DMS 273 (cell line): ENCODE measurements around the gene MAST4.
A peak's percentile ranks its signal among the peaks of the same experiment; 100 is the strongest.

Experiments
- DNase-seq: peaks from one replicate; lab custom pipeline; 2025; ENCODE audit not compliant: unreplicated experiment; lab: John Stamatoyannopoulos, UW

MAST4 gene

DNA sequence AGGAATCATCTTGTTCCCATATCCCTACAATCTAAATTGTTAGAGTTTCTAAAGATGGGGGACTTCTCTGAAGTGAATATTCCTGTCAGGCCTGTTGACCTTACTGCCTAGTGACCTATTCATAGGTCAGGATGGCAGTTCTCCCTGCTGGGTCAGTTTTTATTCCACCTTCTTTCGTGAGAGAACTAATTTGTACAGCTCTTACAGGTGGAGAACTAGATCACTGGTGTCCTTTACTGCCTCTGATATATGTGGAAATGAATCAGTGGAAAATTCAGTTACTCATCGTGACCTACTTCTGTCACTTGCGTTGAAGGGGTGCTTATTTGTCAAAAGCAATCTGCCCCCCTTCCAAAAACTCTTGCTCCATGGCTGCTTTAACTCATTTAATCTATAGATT is 435.5 kb downstream of the MAST4 start:
- no peak for DNase-seq

DNA sequence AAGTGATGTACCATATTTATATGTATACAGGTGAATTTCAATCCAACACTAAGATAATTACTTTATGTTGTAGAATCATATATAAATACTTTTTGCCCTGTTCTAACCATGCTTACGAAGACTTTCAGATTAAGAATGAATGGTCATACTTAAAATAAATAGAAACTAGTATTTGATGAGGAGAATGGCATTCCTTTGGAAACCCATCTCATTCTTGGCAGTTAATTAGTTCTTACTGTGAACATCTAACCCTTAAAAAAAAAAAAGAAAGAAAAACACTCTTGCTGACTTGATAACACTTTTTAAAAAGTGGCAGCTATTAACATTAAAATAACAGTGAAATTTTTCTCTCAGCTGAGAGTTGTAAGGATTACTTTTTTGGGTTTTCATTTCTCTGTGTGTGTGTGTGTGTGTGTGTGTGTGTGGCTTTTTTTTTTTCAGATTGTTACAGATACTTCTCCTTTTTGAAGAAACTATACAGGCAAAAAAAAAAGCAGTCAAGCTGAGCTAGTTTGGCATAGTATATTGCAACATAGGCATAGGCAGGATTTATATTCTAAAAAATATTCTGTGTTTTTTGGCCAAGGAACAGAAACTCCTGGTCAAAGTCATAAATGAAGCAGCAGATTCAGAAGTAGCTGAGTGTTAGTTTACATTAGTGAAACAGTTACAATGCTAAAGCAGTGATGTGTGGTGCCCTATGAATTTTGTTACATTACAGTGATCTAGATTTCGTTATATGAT is 436.9 kb downstream of the MAST4 start:
- no peak for DNase-seq

DNA sequence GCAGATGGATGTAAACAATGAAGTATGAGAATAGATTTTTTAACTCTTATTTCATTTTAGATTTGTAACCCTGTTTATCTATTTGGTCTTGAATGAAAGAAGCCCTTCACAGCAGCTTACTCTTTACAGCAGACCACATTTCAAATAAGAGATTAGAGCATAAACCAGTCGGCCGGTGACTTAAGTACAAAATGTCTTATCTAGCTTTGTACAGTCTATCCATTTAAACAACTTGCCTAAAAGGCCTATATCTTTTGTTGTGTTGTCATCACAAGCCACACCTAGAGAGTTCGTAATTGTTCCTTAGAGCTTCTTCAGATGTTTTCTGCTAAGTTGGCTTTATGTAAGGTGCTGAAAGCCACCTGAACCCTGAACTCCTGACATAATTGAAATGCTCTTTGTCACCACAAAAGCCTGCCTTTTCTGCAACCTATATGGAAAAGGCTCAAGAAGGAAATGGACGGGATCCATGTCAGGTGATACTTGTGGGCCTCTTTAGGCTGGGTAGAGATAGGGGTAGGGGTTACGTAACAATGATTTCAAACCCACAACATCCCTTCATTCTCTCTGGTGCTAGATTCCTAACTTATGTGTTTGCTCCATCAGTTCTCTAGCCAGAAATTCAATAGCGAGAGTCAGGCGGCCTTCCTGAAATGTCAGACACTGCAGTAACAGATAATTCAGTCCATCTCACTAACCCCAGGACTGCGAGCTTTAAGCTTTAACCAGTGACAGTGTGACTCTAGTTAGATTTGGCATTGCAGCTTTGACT is 437.9 kb downstream of the MAST4 start:
- DNase-seq: no peak

DNA sequence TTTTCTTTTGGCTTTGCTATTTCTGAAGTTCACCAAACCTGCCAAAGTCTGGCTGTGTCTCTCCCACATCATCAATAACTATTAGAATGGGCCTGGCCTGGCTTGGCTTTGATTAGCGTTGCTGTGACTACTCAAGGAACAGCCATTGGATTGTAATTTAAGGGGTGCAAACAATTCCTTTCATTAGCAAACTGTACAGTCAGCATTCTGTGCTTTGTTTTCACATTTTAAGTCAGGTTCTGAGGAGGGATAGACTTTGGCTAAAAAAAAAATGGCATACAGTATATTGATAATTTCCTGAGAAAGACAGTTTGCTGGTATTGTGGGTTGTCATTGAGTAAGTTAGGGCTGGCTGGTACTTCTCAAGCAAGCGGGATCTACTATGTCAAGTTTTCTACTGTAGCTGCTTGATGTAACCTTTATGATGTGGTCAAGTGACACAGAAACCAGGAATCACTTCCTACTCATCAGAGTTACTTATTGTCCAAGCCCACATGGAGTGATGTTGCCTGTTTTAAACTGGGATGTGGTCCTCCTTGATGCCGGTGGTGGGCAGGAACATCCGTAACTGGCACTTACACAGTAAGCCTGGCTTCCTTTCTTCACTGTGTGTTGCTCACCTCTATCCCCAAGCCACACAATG is 439.0 kb downstream of the MAST4 start:
- DNase-seq: no peak

DNA sequence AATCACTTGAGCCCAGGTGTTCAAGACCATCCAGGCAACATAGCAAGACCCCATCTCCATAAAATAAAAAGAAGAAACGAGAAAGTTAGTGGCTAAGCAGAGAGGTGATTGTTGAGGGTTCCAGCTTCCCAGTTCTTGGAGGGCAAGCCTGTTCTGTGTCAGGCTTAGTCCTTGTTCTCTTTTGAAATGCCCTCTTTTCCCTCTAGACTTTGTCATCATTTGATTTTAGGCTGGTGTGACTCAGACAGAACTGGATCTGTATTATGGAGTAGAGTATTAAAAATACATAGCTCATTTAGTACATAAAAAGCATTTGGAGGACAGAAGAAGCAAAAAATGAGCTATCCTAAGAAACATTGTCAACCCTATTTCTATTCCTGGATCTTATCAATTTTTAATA is 441.0 kb downstream of the MAST4 start:
- no peak for DNase-seq

DNA sequence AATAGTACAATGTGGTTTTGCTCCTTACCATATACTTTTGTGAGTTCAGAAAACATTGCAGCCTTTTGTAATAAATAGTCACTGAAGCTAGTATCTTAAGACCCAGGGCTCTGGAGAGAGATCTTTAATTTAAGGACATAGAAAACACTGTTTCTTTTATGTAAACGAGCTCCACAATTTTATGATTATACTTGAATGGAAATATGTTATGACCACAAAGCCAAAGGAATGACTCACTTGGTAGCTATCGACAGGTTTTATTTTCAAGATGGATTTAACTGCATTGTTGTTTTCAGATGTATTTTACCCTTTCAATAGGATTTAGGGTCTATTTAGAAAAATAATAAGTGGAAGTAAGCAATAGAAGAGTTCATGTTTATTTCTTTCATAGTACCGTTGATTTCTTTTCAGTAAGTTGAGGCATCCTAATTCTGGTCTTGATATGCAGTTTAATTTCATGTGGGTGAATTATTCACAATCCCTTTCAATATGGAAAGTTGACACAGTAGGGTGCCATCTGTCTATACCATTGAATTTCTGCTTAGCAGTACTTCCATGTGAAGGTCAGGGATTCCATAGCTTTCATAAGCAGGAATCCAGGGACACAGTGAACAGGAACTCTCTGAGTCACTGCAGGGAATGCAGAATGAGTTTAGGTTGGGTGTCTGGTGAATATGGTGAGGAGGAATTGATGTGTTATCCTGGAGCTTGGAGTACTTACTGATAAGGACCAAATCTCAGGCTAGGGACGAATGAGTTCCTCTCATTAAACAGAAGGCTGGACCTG is 442.8 kb downstream of the MAST4 start:
- DNase-seq: no peak

DNA sequence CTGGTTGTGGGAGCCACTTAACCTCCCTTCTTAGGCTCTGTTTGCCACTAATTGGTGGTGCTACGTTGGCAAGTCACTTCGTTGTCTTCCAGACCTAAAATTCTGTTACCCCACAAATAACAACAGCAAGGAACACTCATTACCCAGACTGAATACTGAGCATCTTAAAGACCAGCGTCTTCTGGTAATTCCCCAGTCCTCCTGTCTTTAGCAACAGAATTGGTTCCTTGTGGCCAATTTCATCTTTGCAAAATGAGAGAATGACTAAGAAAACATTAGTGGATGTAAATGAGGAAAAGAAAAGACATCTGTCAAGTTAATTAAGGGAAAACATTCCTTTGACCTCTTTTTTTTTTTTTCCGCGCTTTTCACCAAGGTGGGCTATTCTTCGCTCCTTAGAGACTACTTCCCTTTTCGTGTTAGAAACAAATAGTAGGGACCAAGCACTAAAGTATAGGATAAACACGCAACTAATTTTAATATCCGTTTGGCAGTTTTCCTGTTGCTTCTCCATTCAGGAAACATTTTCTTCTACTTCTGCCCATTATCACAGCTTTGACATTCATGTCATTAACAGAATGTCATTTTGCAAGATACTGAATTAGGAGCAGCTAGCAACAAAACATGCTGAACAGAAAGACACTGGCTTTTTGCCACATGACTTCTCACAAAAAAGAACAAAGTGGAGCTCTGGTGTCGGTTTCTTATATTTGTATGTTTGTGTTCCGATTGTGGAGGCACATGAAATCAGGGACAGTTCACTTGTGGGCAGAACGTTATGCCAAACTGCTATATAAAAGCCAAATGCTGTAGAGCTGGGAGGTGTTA is 446.2 kb downstream of the MAST4 start:
- DNase-seq: no peak

DNA sequence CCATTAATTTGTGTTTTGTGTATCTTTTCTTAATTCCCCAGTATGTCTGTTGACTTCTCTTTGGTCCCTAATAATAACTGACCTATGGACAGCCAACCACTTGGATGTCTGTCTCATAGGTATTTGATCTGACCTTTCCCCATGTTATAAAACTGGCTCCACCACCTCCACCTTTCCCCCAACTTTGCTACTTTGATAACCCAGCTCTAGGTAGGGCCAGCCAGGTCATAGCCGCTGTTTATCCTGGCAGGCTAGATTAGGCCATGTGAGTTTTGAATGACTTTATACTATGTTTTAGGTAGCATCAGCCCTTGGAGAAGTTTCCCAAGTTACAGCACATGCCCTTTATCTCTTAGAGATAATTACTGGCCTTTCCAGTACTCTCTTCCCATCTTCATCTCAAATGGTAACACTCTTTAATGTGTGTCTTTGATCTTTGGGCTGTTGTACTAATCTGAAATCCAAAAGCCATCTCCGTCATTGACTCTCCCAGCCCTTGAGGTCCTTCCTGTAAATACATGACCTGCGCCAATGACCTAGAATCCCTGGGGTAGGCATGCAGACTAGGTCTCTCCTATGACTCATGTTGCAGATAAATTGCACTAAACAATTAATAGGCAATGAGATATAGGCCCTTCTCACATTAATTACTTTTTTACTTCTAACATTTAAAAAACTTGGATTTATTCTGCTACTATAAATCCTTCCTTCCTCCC is 447.8 kb downstream of the MAST4 start:
- no peak for DNase-seq

DNA sequence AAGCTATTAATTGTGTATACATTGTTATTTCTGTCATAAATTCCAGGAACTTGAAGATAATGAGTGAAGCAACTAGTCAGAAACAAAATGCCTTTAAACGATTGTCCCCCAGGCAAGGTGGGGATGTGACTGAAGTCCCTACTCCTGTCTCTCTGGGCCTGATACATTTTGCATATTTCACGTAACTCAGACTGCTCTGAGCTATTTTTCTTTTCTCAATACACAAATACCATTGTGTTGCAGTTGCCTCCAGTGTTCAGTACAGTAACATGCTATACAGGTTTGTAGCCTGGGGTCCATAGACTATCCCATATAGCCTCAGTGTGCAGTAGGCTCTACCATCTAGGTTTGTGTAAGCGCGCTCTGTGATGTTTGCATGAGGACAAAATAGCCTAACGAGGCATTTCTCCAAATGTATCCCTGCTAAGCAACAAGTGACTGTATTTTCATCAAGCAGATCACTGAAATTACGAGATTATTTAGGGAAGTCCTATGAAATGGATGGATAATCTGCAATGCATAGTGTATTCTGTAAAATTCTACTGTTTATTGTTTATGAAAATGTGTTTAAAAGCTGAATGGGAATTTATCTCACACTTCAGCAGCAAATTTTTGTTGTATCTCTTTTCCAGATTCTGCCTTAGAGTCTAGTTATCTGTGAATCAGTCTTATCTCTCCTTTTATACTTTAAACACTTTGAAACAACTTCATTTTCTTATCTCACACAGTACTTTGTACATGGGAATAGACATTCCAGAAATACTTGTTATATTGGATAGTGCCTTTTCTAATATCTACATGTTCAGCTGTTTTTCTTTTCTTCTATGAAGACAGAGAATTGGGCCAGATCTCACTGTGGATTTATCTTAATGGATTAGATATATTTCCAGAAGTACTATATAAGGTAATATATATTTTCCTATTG is 449.9 kb downstream of the MAST4 start:
- DNase-seq: no peak

DNA sequence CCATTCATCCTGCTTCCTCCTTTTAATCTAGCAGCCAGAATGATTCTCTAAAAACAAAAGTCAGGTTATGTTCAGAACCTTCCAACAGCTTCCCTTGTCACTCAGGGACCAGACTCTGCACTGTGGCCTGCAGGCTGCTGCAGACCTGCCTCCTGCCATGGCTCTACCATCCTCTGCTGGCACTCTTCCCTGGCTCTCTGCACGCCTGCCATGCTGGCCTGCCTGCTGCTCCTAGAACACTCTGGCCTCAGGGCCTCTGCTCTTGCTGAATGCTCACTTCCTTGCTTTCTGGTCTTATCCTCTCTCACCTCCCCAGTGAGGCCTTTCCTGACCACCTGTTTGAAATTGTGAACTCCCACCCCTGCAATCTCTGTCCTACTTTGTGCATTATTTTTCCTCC is 451.0 kb downstream of the MAST4 start:
- peak; percentile 74 for DNase-seq

DNA sequence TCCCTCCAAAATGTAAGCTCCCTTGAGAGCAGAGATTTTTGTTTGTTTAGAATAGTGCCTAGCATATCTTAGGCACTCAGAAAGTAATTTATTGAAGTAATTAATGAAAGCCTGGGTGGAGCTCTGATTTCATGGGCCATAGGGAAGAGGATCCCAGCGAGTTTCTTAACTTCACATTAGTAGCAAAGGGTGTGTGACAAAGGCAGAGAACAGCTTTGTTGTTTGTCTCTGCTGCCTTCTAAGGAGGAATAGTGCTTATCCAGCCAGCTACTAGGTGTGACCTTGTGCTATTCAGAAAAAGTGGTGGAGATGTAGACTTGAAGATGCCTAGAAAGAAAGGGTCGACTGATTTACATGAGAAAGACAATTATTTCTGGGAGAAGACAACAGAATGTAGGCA is 451.4 kb downstream of the MAST4 start:
- no peak for DNase-seq

DNA sequence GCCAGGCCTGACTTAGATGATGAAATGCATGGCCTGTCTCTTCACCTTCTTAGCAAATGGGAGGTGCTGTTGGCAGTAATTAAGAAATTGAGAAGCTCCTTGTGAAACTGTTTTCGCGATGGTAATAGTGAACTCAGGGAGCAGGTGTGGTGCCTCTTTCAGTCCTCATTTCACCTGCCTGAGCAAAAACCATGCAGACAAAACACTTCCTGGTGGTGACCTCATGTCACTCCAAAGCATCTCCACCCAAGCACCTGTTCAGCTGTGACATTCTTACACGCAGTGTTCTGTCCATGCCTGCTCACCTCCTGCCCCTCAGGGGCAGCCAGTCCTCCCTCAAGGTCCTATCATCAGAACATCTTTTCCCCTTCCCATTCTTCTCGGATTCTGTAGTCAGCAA is 453.9 kb downstream of the MAST4 start:
- no peak for DNase-seq

DNA sequence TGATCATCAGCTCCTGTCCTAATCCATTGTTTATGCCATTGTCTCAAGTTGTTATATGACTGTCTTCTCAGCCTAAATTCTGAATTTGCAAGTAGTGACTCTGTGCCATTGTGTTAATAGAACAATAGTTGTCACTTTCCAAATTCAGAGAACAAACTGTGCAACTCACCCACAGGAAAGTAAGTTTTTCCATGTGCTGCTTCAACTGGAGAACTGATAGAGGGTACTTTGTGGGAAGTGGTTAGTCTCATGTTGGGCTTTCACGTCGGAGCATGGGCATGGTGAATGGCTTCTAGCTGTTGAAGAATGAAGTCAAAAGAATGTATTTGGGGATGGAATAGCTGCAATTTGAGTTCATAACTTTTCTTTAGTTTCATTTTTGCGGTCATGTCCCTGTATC is 454.4 kb downstream of the MAST4 start:
- no peak for DNase-seq

DNA sequence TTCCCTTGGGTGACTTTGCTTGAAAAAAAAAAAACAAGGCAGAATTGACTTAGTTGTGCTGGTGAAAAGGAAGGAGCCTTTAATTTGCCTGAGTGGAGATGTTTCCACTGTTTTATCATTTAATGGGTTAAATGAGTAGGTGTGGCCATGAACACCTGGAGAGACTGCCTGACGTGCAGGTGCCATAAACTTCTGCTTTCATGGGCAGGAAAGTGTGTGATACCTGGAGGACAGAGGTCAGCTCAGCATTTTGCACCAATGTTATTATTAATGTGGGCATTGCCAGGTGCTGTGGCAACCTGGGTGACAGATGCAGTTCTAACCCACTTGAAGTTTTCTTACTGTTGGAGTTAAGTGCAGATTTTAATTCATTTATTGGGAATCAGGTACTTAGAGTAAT is 455.0 kb downstream of the MAST4 start:
- no peak for DNase-seq

DNA sequence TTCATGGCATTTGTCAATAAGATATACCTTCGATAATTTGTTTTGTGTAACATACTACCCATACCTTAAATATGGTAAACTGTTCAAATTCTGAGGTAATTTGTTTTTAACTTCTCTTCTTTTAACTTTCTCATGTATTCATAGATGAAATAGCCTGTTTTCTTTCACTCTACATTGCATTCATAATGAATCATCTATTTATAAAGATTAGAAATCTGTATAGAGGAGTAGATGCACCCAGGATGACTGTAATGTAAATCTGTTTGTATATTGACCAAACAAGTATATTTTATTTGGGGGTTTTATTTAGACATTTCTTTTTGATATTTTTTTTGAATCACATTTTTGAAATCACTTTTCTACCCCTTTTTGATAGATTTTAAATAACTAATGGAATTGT is 455.8 kb downstream of the MAST4 start:
- no peak for DNase-seq

DNA sequence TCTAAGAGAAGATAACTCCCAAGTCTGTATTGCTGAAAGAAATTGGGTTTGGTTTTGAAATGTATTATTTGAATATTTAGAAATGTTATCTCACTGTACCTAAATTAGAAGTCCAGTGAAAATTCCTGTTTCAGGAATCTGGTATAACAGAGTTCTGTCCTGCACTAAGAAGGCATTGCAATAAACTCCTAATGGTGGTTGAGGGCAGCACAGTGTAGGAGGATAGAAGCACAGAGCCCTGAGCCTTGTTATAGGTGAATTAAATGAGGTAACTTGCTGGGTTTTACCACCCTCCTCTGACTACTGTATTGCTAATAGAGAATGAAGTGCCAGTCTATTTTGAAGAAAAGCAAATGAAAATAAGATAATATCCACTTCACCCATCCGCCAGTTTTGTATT is 457.0 kb downstream of the MAST4 start:
- no peak for DNase-seq

DNA sequence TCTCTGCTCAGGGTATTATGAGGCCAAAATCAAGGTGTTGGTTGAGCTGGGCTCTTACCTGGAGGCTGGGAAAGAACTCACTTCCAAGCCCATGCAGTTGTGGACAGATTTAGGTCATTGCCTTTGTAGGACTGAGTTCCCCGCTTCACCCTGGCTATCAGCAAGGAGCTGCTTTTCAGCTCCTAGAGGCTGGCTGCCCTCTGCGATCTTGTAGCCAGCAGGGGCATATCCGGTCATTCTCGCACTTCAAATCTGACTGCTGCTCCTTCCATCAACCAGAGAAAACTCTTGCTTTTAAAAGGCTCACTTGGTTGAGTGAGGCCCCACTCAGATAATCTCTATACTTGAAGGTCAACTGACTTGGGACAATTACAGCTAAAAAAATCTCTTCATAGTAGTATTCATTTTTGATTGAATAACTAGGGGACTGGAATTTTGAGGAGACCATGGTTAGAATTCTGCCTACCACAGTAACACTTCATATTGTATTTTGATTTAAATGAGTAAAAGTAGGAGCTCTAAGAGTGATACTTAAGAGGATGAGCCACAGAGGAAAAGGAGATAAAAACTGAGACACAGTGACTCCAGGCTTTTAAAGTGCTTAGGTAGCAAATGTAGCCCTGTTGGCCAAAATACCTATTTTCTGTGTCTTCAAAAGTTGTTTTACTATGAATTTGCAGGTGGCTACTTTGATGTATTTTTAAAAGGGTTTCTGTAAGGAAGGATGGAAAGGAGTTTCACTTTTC is 463.0 kb downstream of the MAST4 start:
- no peak for DNase-seq
